Transverse colon (tissue), 4 donors: ENCODE measurements around the gene CCNJL. TPM values are rescaled to one million over a fixed set of nuclear protein-coding genes. Genes with fewer than 3 reads are reported as not detected.
"Not testable (repeated sequence)": the region's sequence is repeated elsewhere in the genome, so short reads cannot be mapped to it uniquely, and the experiment has no call there.

Experiments used
- DNase-seq: peaks from one replicate; pipeline ENCODE4 v3.0.0-alpha.2; 2019
- H3K27ac ChIP-seq, 4 donors: fragments of 200-600 bp; sonication (generic); 2 replicates each; pipeline ENCODE4 v1.5.1; 2016 to 2018; ENCODE audit warnings: inconsistent platforms in 4 of 4
- H3K27me3 ChIP-seq: fragments of 200-600 bp; sonication (generic); 2 replicates; pipeline ENCODE4 v1.5.1; 2017; ENCODE audit warnings: inconsistent platforms
- H3K36me3 ChIP-seq, 4 donors: fragments of 200-600 bp; sonication (generic); 2 replicates each; pipeline ENCODE4 v1.5.1; 2017 to 2019; ENCODE audit warnings: inconsistent platforms in 4 of 4
- H3K4me1 ChIP-seq, 4 donors: fragments of 200-600 bp; sonication (generic); 2 replicates each; pipeline ENCODE4 v1.5.1; 2017 to 2020; ENCODE audit warnings: inconsistent platforms in 4 of 4
- H3K4me3 ChIP-seq, 4 donors: fragments of 200-600 bp; sonication (generic); 1 replicate in 1 of 4; 2 replicates in 3 of 4; pipeline versions ENCODE4 v1.5.1 to v1.6.1; 2017 to 2019; ENCODE audit warnings: inconsistent platforms in 4 of 4
- H3K9me3 ChIP-seq, 2 donors: fragments of 200-600 bp; sonication (generic); 2 replicates each; pipeline ENCODE4 v1.5.1; 2017 to 2019; ENCODE audit warnings: inconsistent platforms in 2 of 2
- CTCF ChIP-seq, 5 experiments: fragments of 200-600 bp in 3 of 5; fragments of 450-650 bp in 2 of 5; sonication (generic) in 3 of 5; IDR thresholded peaks; 1 replicate in 2 of 5; 2 replicates in 3 of 5; pipeline ENCODE4 v1.5.1; 2016 to 2017; ENCODE audit warnings: antibody characterized with exemption in 5 of 5, inconsistent platforms in 3 of 5, mild to moderate bottlenecking in 2 of 5, moderate library complexity in 1 of 5
- EP300 ChIP-seq: sonication (generic); formaldehyde crosslinking; IDR thresholded peaks from one replicate; pipeline ENCODE4 v1.6.1; 2017; ENCODE audit warnings: antibody characterized with exemption, low read depth
- POLR2A ChIP-seq: fragments of 450-650 bp; IDR thresholded peaks from one replicate; pipeline ENCODE4 v1.6.1; 2016; ENCODE audit warnings: antibody characterized with exemption, mild to moderate bottlenecking, moderate library complexity
- POLR2AphosphoS5 ChIP-seq, 3 donors: sonication (generic); formaldehyde crosslinking; IDR thresholded peaks; one replicate each; pipeline ENCODE4 v1.6.1; 2016; ENCODE audit warnings: antibody characterized with exemption in 3 of 3
- WGBS, 2 donors: methylation state at CpG; one replicate each; pipeline ENCODE4 v1.1.5; 2018; ENCODE audit warnings: low coverage in 1 of 2; 5-methylcytosine and 5-hydroxymethylcytosine counted together
- in situ Hi-C, 4 donors: fragments of 200-750 bp; cut with MboI; loops; one replicate each; pipeline versions ENCODE4 v1.15.0 to v1.15.1; 2017; ENCODE audit warnings: low sequenced_read_pairs in 3 of 4, low pct_ligation_motif_present in 1 of 4, low pct_unique_long_range_greater_than_20kb in 1 of 4
- intact Hi-C: fragments of 100-400 bp; cut with DNase I; formaldehyde crosslinking; loops from one replicate; pipeline ENCODE4 v1.15.1; 2023; ENCODE audit warnings: low total_unique reads
- total RNA-seq, 4 donors: library from RNA; depleted of rRNA; stranded (reverse); fragments of >200 nt; gene quantifications; one replicate each; pipeline ENCODE4 v1.1.0, GENCODE V29; 2016

Gene CCNJL
- total RNA-seq, 4 donors from 2014 or later: 23.9 to 37.6 (median 28.3) TPM

GRCh38 chr5:160342413-160342941 lies 30.1 kb upstream of the CCNJL start:
- Histone ChIP-seq H3K36me3 (no peaks in the 10 kb centered on the region), H3K4me1 (peaks cover 0 to 8% (median 0%) of the 10 kb centered on the region in 4 donors), H3K27ac (no peak overlapping the region), H3K9me3 (no peaks in the 10 kb centered on the region), H3K27me3 (no peaks in the 10 kb centered on the region), H3K4me3 (no peak overlapping the region)
- intact Hi-C loops (no loop called here), in situ Hi-C loops (loop anchor here (5.0 to 25.0 kb wide), 5 partner anchors 138 to 330 kb away; partner anchors contain the start of gene TTC1 (in 1 of the 4))
- 83 to 85% methylated on average over 1 to 4 of the region's 4 CpGs for WGBS, 2 donors
- TF ChIP-seq POLR2A (no peak), EP300 (no peak), CTCF (IDR thresholded peaks at IDR 0.05) (no peak), POLR2AphosphoS5 (IDR thresholded peaks at IDR 0.05) (no peak)
- DNase-seq: no peak

- Histone ChIP-seq H3K27ac (no peak overlapping the region), H3K36me3 (no peaks in the 10 kb centered on the region), H3K27me3 (no peaks in the 10 kb centered on the region), H3K4me3 (no peak overlapping the region), H3K9me3 (no peaks in the 10 kb centered on the region), H3K4me1 (peaks cover 0 to 8% (median 0%) of the 10 kb centered on the region in 4 donors)
- TF ChIP-seq POLR2A: no peak
- no peak for TF ChIP-seq EP300
- TF ChIP-seq POLR2AphosphoS5 (IDR thresholded peaks at IDR 0.05): no peak
- no peak for TF ChIP-seq CTCF (IDR thresholded peaks at IDR 0.05)
- no peak for DNase-seq
- intact Hi-C loops (no loop called here), in situ Hi-C loops (loop anchor here (5.0 to 25.0 kb wide), 5 partner anchors 137 to 329 kb away; partner anchors contain the start of gene TTC1 (in 1 of the 4))
- 46 to 68% methylated on average over 6 of the region's 6 CpGs for WGBS, 2 donors
These were observed 29.0 kb upstream of the CCNJL start for GRCh38 chr5:160341309-160341870.

- intact Hi-C loops: not testable (repeated sequence)
- in situ Hi-C loops: loop anchor here (5.0 to 25.0 kb wide), 5 partner anchors 136 to 328 kb away; partner anchors contain the start of gene TTC1 (in 1 of the 4)
These were observed 28.1 kb upstream of the CCNJL start for GRCh38 chr5:160340513-160340912.

GRCh38 chr5:160339406-160340130 lies 27.2 kb upstream of the CCNJL start:
- no peak for DNase-seq
- Histone ChIP-seq H3K36me3 (no peaks in the 10 kb centered on the region), H3K9me3 (no peaks in the 10 kb centered on the region), H3K27me3 (no peaks in the 10 kb centered on the region), H3K27ac (no peak overlapping the region), H3K4me1 (peaks cover 0 to 4% (median 0%) of the 10 kb centered on the region in 4 donors), H3K4me3 (no peak overlapping the region)
- 80 to 83% methylated on average over 10 of the region's 10 CpGs for whole genome bisulfite sequencing, 2 donors
- intact Hi-C loops: no loop called here
- no peak for TF ChIP-seq EP300
- TF ChIP-seq POLR2AphosphoS5 (IDR thresholded peaks at IDR 0.05): no peak
- TF ChIP-seq CTCF (IDR thresholded peaks at IDR 0.05): no peak
- in situ Hi-C loops: loop anchor here (5.0 to 25.0 kb wide), 5 partner anchors 135 to 327 kb away; partner anchors contain the start of gene TTC1 (in 1 of the 4)

More at GRCh38 chr5:160340513-160340912, 28.1 kb upstream of the CCNJL start:
- not testable (repeated sequence) for H3K4me3 ChIP-seq, DNase-seq, H3K27me3 ChIP-seq, H3K9me3 ChIP-seq, H3K27ac ChIP-seq, H3K4me1 ChIP-seq, H3K36me3 ChIP-seq

GRCh38 chr5:160334716-160335115 lies 22.4 kb upstream of the CCNJL start:
- H3K36me3 ChIP-seq, H3K4me1 ChIP-seq, H3K27me3 ChIP-seq, intact Hi-C loops, H3K27ac ChIP-seq, H3K4me3 ChIP-seq, H3K9me3 ChIP-seq, DNase-seq: not testable (repeated sequence)
- WGBS, 2 donors: 84 to 89% methylated on average over 3 of the region's 3 CpGs
- in situ Hi-C loops: loop anchor here in 1 of 4 donors (25.0 kb wide), 1 partner anchor 322 kb away; the partner anchor contains the start of gene TTC1
